VCaP (cell line): ENCODE measurements around the gene LMAN2.

Experiments
- H3K27ac ChIP-seq: fragments of 450-650 bp; 2 replicates; pipeline ENCODE4 v1.5.1; 2017
- CTCF ChIP-seq: fragments of 450-650 bp; conservative IDR thresholded peaks from 2 replicates; pipeline ENCODE4 v1.5.1; 2017; ENCODE audit warnings: mild to moderate bottlenecking, moderate library complexity

The LMAN2 gene

GRCh38 chr5:177377851-177378776 is 26.6 kb upstream of the LMAN2 start:
- TF ChIP-seq CTCF = no peak

GRCh38 chr5:177376107-177376506 is 24.6 kb upstream of the LMAN2 start:
- peak overlapping the region; percentile 50 for H3K27ac ChIP-seq
- 0 out of 2 replicates have a peak, but pooled peaks have one; percentile 15 for TF ChIP-seq CTCF

More at GRCh38 chr5:177377851-177378776, 26.6 kb upstream of the LMAN2 start:
- no peak overlapping the region for H3K27ac ChIP-seq

DNA sequence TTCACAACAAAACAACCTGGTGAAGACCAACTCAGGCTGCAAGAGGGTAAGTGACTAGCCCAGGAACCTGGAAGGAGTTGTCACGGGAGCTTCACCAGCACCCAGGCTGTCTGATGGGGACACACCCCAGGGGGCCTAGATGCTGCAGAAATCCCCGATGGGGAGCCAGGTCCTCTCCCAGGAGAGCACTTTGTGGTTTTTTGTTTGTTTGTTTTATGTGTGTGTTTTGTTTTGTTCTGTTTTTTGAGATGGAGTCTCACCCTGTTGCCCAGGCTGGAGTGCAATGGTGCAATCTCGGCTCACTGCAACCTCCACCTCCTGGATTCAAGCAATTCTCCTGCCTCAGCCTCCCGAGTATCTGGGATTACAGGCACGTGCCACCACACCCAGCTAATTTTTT is 24.0 kb upstream of the LMAN2 start:
- H3K27ac ChIP-seq = peak overlapping the region; percentile 50; the same call in 1 of the 2 replicates

- peak overlapping the region; percentile 34; the same call in 1 of the 2 replicates for H3K27ac ChIP-seq
- TF ChIP-seq CTCF = no peak
These were observed 22.7 kb upstream of the LMAN2 start for GRCh38 chr5:177374211-177374610.

- peak overlapping the region; percentile 34; the same call in 1 of the 2 replicates for H3K27ac ChIP-seq
- no peak for TF ChIP-seq CTCF
These were observed 22.3 kb upstream of the LMAN2 start for GRCh38 chr5:177373806-177374205.

- H3K27ac ChIP-seq = no peak overlapping the region
- no peak for TF ChIP-seq CTCF
These were observed 21.4 kb upstream of the LMAN2 start for GRCh38 chr5:177372910-177373309.

DNA sequence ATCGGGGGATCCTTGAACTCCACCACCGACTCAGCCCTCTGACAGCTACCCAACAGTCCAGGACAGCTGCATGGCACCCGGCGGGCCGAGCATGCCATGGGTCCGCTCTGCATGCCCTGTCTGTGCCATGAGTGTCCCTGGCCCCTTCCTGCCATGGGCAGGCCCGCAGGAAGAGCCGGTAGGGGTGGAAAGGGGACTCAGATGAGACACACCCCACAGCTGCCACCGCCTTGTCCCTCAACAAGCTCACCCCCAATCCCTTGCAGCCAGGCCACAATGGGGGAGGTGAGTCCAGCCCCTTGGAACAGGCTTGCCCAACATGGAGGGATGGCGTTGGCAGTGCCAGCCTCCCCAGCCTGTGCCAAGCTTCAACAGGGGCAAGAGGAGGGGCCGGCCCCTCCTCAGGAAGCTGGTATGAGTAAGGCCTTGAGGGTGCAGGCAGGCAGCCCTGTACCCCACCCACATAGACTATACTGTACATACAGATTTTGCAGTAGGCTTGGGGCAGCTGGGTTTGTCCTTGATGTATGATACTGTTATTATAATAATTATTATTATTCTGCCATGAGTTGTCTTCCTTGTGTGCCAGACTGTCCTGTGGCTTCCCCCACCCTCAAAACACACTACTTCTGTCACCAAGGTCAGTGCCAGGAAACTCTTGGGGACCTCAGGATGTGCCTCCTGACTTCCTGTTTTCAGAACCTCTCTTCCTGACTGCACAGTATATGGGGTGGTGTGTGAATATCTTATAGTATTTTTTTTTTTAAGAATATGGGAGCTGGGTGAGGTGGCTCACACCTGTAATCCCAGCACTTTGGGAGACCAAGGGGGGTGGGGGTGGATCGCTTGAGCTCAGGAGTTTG is 20.8 kb upstream of the LMAN2 start:
- peak overlapping the region; percentile 86 for H3K27ac ChIP-seq

More for the DNA sequence above, 20.8 kb upstream of the LMAN2 start:
- TF ChIP-seq CTCF = no peak
